ENCODE data around the gene AKT3. TPM values are rescaled to one million over a fixed set of nuclear protein-coding genes. Genes with fewer than 3 reads are reported as not detected.
"Not testable (repeated sequence)": the region's sequence is repeated elsewhere in the genome, so short reads cannot be mapped to it uniquely, and the experiment has no call there.

Gene AKT3
- total RNA-seq, 1 experiment from 2014 or later = 55.0 TPM

DNA sequence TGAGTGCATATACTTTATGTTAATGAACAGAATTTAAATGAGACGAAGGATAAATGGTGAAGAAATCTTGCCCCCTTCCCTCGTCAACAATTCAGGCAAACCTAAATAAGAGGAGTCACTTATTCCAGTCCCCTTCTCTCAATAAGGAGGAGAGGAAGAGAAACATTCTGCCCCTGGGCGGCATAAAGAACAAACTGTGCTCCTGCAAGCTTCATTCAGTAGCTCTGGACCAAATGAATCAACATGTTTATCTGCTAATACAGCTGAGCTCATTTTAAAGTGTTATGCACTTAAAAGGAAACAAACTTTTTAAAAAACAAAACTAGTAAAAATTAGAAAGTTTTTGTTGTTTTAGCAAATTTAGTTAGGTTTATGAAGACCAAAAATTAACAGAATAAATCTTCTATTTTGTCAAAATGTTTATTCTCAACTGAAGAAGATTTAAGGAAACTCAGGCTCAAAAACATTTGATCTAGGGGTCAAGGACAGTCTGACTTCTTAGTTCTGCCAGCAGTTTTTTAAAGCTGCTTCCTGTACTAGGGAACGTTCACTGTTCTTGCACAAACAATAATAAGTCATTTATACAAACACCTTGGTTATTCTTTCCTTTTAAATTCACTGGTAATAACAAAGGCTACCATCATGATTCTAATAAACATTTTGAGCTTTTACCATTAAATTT lies 58.3 kb downstream of the AKT3 start:
- H3K9me3 ChIP-seq (replicated peaks) = no peaks in the 10 kb centered on the region
- H3K4me1 ChIP-seq (replicated peaks) = no peaks in the 10 kb centered on the region
- peaks cover 17% of the 10 kb centered on the region for H3K36me3 ChIP-seq
- H3K27ac ChIP-seq = no peak overlapping the region
- DNase-seq (ENCODE audit: low read depth in 1 of 2, low spot score in 2 of 2) = no peak
- no peak overlapping the region for H3K4me3 ChIP-seq
- no peaks in the 10 kb centered on the region for H3K27me3 ChIP-seq (replicated peaks)

DNA sequence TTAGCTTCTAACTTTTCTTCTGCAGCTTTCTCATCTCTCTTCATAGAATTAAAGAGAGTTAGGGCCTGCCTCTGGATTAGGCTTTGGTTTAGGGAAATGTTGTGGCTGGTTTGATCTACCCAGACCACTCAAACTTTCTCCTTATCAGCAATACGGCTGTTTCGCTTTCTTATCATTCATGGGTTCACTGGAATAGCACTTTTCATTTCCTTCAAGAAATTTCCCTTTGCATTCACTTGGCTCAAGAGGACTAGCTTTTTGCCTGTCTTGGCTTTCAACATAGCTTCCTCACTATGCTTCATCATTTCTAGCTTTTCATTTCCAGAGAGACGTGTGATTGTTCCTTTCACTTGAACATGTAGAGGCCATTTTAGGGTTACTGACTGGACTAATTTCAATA lies 59.6 kb downstream of the AKT3 start:
- H3K36me3 ChIP-seq = peaks cover 10% of the 10 kb centered on the region; the same call in 1 of the 2 replicates
- H3K4me3 ChIP-seq = no peak overlapping the region
- DNase-seq (ENCODE audit: low read depth in 1 of 2, low spot score in 2 of 2) = no peak
- H3K27me3 ChIP-seq (replicated peaks) = no peaks in the 10 kb centered on the region
- H3K4me1 ChIP-seq (replicated peaks) = no peaks in the 10 kb centered on the region
- H3K27ac ChIP-seq = no peak overlapping the region
- no peaks in the 10 kb centered on the region for H3K9me3 ChIP-seq (replicated peaks)

DNA sequence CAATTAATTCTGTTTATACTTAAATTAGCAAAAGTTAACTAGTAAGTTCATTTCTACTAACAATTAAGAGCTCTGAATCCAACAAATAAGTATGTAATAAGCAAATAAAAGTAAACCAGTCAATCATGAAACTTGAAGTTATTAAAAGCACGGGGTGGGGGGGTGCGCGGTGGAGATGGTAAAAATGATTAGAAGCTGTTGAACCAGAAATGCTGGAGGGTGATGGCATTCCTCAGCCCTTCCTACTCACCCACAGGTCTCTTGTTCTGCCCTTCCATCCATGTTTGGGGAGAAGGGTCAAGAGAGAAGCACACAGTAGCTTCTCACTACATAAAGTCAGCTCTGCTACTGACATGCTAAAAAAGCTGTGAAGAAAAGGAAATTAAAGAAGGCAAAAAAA lies 63.5 kb downstream of the AKT3 start:
- no peaks in the 10 kb centered on the region for H3K9me3 ChIP-seq (replicated peaks)
- no peaks in the 10 kb centered on the region for H3K4me1 ChIP-seq (replicated peaks)
- peaks cover 10% of the 10 kb centered on the region; the same call in 1 of the 2 replicates for H3K36me3 ChIP-seq
- H3K27me3 ChIP-seq (replicated peaks) = no peaks in the 10 kb centered on the region
- H3K4me3 ChIP-seq = no peak overlapping the region
- no peak overlapping the region for H3K27ac ChIP-seq
- no peak for DNase-seq (ENCODE audit: low read depth in 1 of 2, low spot score in 2 of 2)

DNA sequence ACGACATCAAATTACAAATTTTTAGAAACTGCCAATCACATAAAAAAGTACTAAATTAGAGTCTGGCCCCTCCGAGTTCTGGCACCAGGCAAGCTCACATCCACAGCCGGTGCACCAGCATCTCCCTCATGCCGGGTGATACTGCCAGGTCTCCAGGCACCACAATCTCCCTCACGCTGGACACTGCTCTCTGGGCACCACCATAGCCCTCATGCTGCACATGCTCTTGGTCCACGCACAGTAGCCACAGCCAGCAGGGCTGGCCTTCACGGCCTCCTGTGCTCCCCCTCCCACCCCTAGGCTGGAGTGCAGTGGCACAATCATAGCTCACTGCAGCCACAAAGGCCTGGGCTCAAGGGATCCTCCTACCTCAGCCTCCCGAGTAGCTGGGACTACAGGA lies 65.5 kb downstream of the AKT3 start:
- Histone ChIP-seq H3K4me3 (no peak overlapping the region), H3K4me1 (replicated peaks) (no peaks in the 10 kb centered on the region), H3K27ac (no peak overlapping the region), H3K36me3 (peaks cover 8% of the 10 kb centered on the region; the same call in 1 of the 2 replicates), H3K9me3 (replicated peaks) (no peaks in the 10 kb centered on the region), H3K27me3 (replicated peaks) (no peaks in the 10 kb centered on the region)
- DNase-seq (ENCODE audit: low read depth in 1 of 2, low spot score in 2 of 2) = no peak

DNA sequence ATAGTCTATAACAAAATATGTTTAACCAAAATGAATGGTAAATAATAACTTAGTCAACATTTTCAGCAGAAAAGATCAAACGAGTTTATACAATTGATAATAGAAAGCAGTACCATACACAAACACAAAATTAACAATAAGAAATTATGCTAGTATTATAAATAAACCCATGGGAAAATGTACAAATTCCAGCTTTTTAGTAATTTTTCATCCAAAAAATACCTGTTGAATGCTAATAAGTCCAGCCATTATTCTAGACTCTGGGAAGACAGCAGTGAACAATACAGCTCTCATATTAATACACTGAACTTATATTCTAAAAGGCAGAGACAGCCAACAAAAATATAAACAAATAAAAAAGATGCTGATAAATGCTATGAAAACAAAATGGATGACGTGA lies 66.3 kb downstream of the AKT3 start:
- DNase-seq (ENCODE audit: low read depth in 1 of 2, low spot score in 2 of 2) = no peak
- Histone ChIP-seq H3K36me3 (peaks cover 6% of the 10 kb centered on the region; the same call in 1 of the 2 replicates), H3K4me1 (replicated peaks) (no peaks in the 10 kb centered on the region), H3K4me3 (no peak overlapping the region), H3K27ac (no peak overlapping the region), H3K27me3 (replicated peaks) (no peaks in the 10 kb centered on the region), H3K9me3 (replicated peaks) (no peaks in the 10 kb centered on the region)

DNA sequence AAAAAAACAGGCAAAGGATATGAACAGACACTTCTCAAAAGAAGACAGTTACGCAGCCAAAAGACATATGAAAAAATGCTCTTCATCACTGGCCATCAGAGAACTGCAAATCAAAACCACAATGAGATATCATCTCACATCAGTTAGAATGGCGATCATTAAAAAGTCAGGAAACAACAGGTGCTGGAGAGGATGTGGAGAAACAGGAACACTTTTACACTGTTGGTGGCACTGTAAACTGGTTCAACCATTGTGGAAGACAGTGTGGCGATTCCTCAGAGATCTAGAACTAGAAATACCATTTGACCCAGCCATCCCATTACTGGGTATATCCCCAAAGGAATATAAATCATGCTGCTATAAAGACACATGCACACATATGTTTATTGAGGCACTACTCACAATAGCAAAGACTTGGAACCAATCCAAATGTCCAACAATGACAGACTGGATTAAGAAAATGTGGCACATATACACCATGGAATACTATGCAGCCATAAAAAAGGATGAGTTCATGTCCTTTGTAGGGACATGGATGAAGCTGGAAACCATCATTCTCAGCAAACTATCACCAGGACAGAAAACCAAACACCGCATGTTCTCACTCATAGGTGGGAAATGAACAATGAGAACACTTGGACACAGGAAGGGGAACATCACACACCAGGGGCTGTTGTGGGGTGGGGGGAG lies 77.5 kb downstream of the AKT3 start:
- not testable (repeated sequence) for H3K27ac ChIP-seq; H3K27me3 ChIP-seq (replicated peaks); H3K9me3 ChIP-seq (replicated peaks); H3K4me1 ChIP-seq (replicated peaks); H3K4me3 ChIP-seq; DNase-seq (ENCODE audit: low read depth in 1 of 2, low spot score in 2 of 2); H3K36me3 ChIP-seq

DNA sequence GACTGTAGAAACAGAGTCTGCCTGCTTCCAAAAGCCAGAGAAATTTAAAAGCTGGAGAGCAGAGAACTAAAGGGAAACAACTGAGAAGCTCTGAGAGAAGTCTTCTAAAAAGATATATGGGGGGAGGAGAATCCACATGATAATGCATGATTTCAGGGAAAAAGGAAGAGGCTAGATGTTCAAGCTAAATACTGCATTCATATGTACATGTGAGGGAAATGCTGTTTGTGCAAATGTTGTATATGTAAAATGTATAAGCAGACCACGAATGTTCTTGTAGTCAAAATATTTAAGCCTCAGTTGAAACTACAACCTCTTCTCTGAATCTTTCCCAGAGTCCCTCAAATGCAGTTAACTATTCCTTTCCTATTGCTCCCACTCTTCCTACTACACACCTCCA lies 79.2 kb downstream of the AKT3 start:
- H3K27me3 ChIP-seq (replicated peaks) = no peaks in the 10 kb centered on the region
- no peaks in the 10 kb centered on the region for H3K36me3 ChIP-seq
- no peaks in the 10 kb centered on the region for H3K9me3 ChIP-seq (replicated peaks)
- no peak overlapping the region for H3K4me3 ChIP-seq
- no peaks in the 10 kb centered on the region for H3K4me1 ChIP-seq (replicated peaks)
- H3K27ac ChIP-seq = no peak overlapping the region
- no peak for DNase-seq (ENCODE audit: low read depth in 1 of 2, low spot score in 2 of 2)

DNA sequence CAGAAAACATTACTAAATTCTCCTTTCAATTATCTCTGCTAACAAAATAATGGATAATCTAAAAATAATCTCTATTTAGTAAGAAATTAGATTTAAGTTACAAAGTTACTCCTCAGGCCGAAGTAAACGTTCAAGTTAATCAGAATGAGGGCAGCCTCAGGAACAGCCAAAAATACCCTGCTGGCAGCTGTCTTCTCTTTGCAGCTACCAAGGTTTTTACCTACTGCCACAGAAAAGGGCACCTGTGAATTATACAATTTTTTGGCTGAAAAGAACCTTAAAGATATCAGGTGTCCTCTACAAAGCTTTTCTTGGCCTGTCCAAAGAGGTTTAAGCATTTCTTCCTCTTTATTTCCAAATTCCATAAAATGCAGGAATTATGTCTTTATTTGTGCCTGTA lies 84.4 kb downstream of the AKT3 start:
- no peaks in the 10 kb centered on the region for H3K9me3 ChIP-seq (replicated peaks)
- DNase-seq (ENCODE audit: low read depth in 1 of 2, low spot score in 2 of 2) = no peak
- no peaks in the 10 kb centered on the region for H3K36me3 ChIP-seq
- no peak overlapping the region for H3K27ac ChIP-seq
- H3K4me1 ChIP-seq (replicated peaks) = no peaks in the 10 kb centered on the region
- no peak overlapping the region for H3K4me3 ChIP-seq
- no peaks in the 10 kb centered on the region for H3K27me3 ChIP-seq (replicated peaks)

DNA sequence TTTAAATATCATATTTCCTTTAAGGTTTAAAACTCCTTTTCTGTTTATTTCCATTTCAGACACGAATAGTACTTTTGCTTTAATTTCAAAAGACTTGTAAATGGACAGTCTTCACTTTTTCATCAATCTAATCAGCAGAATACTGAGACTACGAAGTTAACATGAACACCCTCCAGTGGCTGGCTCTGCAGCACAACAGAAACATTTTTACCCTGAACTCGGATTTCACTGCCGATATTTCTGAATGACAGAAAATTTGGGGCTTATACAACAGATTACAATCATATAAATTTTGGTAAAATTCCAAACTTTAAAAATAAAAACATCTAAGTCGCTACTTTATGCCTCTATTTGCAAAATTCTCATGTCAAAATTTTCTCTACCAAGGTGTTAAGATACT lies 86.2 kb downstream of the AKT3 start:
- H3K4me3 ChIP-seq = no peak overlapping the region
- H3K4me1 ChIP-seq (replicated peaks) = no peaks in the 10 kb centered on the region
- DNase-seq (ENCODE audit: low read depth in 1 of 2, low spot score in 2 of 2) = no peak
- H3K36me3 ChIP-seq = no peaks in the 10 kb centered on the region
- no peak overlapping the region for H3K27ac ChIP-seq
- H3K27me3 ChIP-seq (replicated peaks) = no peaks in the 10 kb centered on the region
- no peaks in the 10 kb centered on the region for H3K9me3 ChIP-seq (replicated peaks)

DNA sequence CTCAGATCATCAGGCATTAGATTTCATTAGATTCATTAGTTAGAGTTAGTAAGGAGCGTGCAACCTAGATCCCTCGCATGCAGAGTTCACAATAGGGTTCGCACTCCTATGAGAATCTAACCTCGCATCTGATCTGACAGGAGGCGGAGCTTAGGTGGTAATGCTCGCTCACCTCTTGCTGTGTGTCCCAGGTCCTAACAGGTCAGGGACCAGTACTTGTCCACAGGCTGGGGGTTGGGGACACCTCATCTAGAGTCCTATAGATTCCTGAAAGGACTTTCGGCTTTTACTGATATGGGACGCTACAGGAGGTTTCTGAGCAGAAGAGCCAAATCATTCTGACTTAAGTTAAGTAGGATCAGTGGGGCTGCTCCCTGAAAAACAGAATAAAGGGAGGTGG lies 91.4 kb downstream of the AKT3 start:
- Histone ChIP-seq H3K4me3 (no peak overlapping the region), H3K4me1 (replicated peaks) (no peaks in the 10 kb centered on the region), H3K27ac (no peak overlapping the region), H3K9me3 (replicated peaks) (no peaks in the 10 kb centered on the region), H3K27me3 (replicated peaks) (no peaks in the 10 kb centered on the region), H3K36me3 (peaks cover 3% of the 10 kb centered on the region; the same call in 1 of the 2 replicates)
- no peak for DNase-seq (ENCODE audit: low read depth in 1 of 2, low spot score in 2 of 2)

DNA sequence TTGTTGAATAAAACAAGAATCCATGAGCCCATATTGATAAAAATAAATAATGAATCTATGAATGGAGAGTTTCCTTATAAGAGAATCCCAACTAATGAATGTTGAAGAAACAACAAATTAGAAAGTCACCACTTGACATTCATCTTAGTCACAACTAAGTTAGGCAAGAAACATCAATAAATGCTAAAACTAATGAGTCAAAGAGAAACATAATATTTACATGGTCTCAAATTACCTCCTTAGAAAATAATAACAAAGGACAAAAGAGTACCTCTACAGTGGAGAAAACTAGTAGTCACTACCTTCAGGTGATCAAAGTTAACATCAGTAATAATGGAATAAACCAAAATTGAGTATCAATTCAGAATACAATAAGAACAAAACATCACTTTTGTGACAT lies 93.5 kb downstream of the AKT3 start:
- no peaks in the 10 kb centered on the region for H3K27me3 ChIP-seq (replicated peaks)
- peaks cover 3% of the 10 kb centered on the region; the same call in 1 of the 2 replicates for H3K36me3 ChIP-seq
- H3K4me3 ChIP-seq = no peak overlapping the region
- no peak for DNase-seq (ENCODE audit: low read depth in 1 of 2, low spot score in 2 of 2)
- H3K9me3 ChIP-seq (replicated peaks) = no peaks in the 10 kb centered on the region
- no peak overlapping the region for H3K27ac ChIP-seq
- no peaks in the 10 kb centered on the region for H3K4me1 ChIP-seq (replicated peaks)

DNA sequence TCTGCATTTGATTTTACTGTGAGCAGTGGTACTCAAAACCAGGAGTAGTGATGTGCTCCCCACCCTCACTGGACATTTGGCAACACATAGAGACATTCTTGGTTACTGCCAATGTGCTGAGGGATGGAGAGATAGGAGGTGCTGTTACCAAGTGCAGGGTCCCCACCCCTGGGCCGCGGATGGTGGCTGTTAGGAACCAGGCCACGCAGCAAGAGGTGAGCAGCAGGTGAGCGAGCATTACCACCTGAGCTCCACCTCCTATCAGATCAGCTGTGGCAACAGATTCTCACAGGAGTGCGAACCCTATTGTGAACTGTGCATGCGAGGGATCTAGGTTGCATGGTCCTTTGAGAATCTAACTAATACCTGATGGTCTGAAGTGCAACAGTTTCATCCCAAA lies 95.7 kb downstream of the AKT3 start:
- peaks cover 3% of the 10 kb centered on the region; the same call in 1 of the 2 replicates for H3K36me3 ChIP-seq

DNA sequence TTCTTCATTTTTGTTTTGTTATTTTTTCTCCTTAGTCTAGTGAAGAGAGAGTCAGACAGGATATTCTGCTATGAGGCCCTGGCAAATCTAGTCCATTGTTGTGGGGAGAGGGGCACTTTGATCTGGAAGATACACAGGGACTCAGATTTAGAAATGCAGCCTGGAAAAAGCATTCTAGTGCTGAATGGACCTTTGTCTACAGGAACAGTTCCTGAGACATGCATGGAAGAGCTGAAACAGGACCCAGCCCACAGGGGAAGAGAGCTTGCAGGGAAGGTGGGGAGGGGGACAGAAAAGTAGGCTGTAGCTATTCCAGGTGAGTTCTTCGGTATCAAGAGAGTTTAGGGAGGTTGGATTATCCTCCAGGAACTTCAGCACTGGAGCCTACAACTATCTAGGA lies 98.5 kb downstream of the AKT3 start:
- no peak overlapping the region for H3K27ac ChIP-seq
- no peak overlapping the region for H3K4me3 ChIP-seq
- H3K36me3 ChIP-seq = peaks cover 3% of the 10 kb centered on the region; the same call in 1 of the 2 replicates
- DNase-seq (ENCODE audit: low read depth in 1 of 2, low spot score in 2 of 2) = no peak
- H3K4me1 ChIP-seq (replicated peaks) = no peaks in the 10 kb centered on the region
- H3K9me3 ChIP-seq (replicated peaks) = no peaks in the 10 kb centered on the region
- H3K27me3 ChIP-seq (replicated peaks) = no peaks in the 10 kb centered on the region

More for the DNA sequence above, 95.7 kb downstream of the AKT3 start:
- DNase-seq (ENCODE audit: low read depth in 1 of 2, low spot score in 2 of 2) = no peak
- no peak overlapping the region for H3K4me3 ChIP-seq
- no peaks in the 10 kb centered on the region for H3K27me3 ChIP-seq (replicated peaks)
- no peaks in the 10 kb centered on the region for H3K9me3 ChIP-seq (replicated peaks)
- H3K27ac ChIP-seq = no peak overlapping the region
- H3K4me1 ChIP-seq (replicated peaks) = no peaks in the 10 kb centered on the region

DNA sequence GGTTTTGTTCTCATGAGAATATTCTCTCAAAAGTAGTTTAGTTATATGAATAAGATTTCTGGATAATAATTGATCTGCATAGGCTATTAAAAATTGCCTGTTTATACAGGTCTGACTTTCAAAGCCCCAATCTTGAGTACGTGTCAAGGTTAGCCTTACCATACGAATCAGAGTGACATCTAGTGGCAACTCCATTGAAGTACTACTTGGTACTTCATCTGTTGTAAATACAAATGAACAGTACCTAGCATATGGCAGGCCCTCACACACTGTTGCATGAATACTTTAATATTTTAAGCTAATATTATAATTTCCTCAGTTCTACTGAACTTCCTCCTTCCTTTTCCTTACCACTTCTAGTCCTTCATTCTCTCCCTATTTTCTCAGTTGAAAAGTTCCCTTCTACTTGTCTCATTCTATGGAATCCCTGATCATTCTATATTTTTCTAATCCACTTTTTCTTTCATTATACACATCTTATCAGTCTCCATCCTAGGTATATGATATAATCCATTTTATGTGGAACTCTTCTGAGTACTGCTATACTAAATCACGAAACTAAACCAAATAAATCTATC lies 101.2 kb downstream of the AKT3 start:
- H3K27ac ChIP-seq = no peak overlapping the region
- H3K36me3 ChIP-seq = peaks cover 4% of the 10 kb centered on the region; the same call in 1 of the 2 replicates
- no peaks in the 10 kb centered on the region for H3K9me3 ChIP-seq (replicated peaks)
- 0 out of 2 replicates have a peak, but pooled peaks cover under 1% of the 10 kb centered on the region for H3K4me1 ChIP-seq (replicated peaks)
- DNase-seq (ENCODE audit: low read depth in 1 of 2, low spot score in 2 of 2) = peak in 1 of 2 experiments; percentile 49
- H3K27me3 ChIP-seq (replicated peaks) = no peaks in the 10 kb centered on the region
- H3K4me3 ChIP-seq = no peak overlapping the region
